GM21528 (cell line): Measurements from ENCODE around the gene COX10.
"Not testable (repeated sequence)": the region's sequence is repeated elsewhere in the genome, so short reads cannot be mapped to it uniquely, and the experiment has no call there.

ENCODE experiments used
- ATAC-seq: cut with Tn5 transposase; IDR thresholded peaks from one replicate; pipeline ENCODE4 v1.9.1; 2021; ENCODE audit warnings: mild to moderate bottlenecking, moderate library complexity; ENCODE audit not compliant: unreplicated experiment, low FRiP score

Gene COX10

GRCh38 chr17:14069251-14070021 is at the start of gene COX10:
Gene COX10 (plus strand): TSS chr17:14069504. CDS start chr17:14069606, 102 bp downstream.
- peak; percentile 99 for ATAC-seq

GRCh38 chr17:14021651-14022294 is 47.5 kb upstream of the COX10 start:
- not testable (repeated sequence) for ATAC-seq

GRCh38 chr17:14029755-14030154 is 39.5 kb upstream of the COX10 start:
- not testable (repeated sequence) for ATAC-seq

- no peak for ATAC-seq
These were observed 37.1 kb upstream of the COX10 start for GRCh38 chr17:14032234-14032633.

- ATAC-seq: no peak
These were observed 36.1 kb upstream of the COX10 start for GRCh38 chr17:14033166-14033565.

- ATAC-seq: no peak
These were observed 31.9 kb upstream of the COX10 start for GRCh38 chr17:14037453-14037852.

- ATAC-seq: no peak
These were observed 31.1 kb upstream of the COX10 start for GRCh38 chr17:14038206-14038605.

- ATAC-seq: no peak
These were observed 26.9 kb upstream of the COX10 start for GRCh38 chr17:14042411-14042810.

- ATAC-seq: no peak
These were observed 24.6 kb upstream of the COX10 start for GRCh38 chr17:14044702-14045101.

- ATAC-seq: no peak
These were observed 22.3 kb upstream of the COX10 start for GRCh38 chr17:14046978-14047377.

GRCh38 chr17:14047591-14047990 is 21.7 kb upstream of the COX10 start:
- ATAC-seq: no peak

- ATAC-seq: no peak
These were observed 21.1 kb upstream of the COX10 start for GRCh38 chr17:14048169-14048568.

- no peak for ATAC-seq
These were observed 18.7 kb upstream of the COX10 start for GRCh38 chr17:14050616-14051015.

GRCh38 chr17:14051692-14052091 is 17.6 kb upstream of the COX10 start:
- no peak for ATAC-seq

- no peak for ATAC-seq
These were observed 16.3 kb upstream of the COX10 start for GRCh38 chr17:14052886-14053615.

- ATAC-seq: no peak
These were observed 11.7 kb upstream of the COX10 start for GRCh38 chr17:14057591-14057990.

- no peak for ATAC-seq
These were observed 11.3 kb upstream of the COX10 start for GRCh38 chr17:14058051-14058450.

GRCh38 chr17:14060706-14061105 is 8.6 kb upstream of the COX10 start:
- no peak for ATAC-seq

- no peak for ATAC-seq
These were observed 7.4 kb upstream of the COX10 start for GRCh38 chr17:14061666-14062560.

GRCh38 chr17:14067347-14067746 is 2.0 kb upstream of the COX10 start:
- no peak for ATAC-seq
